Peyer's patch (tissue), 4 donors: ENCODE measurements around the gene NUBP1. TPM values are rescaled to one million over a fixed set of nuclear protein-coding genes. Genes with fewer than 3 reads are reported as not detected.

Experiments
- DNase-seq, 3 donors: peaks; one replicate each; pipeline ENCODE4 v3.0.0-alpha.2; 2017 to 2019
- H3K27ac ChIP-seq, 4 donors: fragments of 200-600 bp; sonication (generic); one replicate each; pipeline ENCODE4 v1.5.1; 2016 to 2019
- H3K27me3 ChIP-seq, 2 donors: fragments of 200-600 bp; sonication (generic); one replicate each; pipeline ENCODE4 v1.5.1; 2019
- H3K36me3 ChIP-seq, 3 donors: fragments of 200-600 bp; sonication (generic); one replicate each; pipeline ENCODE4 v1.5.1; 2016 to 2019
- H3K4me1 ChIP-seq, 4 donors: fragments of 200-600 bp; sonication (generic); one replicate each; pipeline ENCODE4 v1.5.1; 2016 to 2019
- H3K4me3 ChIP-seq, 4 donors: fragments of 200-600 bp; sonication (generic); 1 replicate in 3 of 4; 2 replicates in 1 of 4; pipeline ENCODE4 v1.5.1; 2016 to 2019; ENCODE audit warnings: mild to moderate bottlenecking in 1 of 4
- H3K9me3 ChIP-seq, 4 donors: fragments of 200-600 bp; sonication (generic); one replicate each; pipeline ENCODE4 v1.5.1; 2016 to 2019; ENCODE audit warnings: mild to moderate bottlenecking in 1 of 4
- CTCF ChIP-seq, 6 experiments: fragments of 450-650 bp in 4 of 6; fragments of 200-600 bp in 2 of 6; sonication (generic) in 1 of 6; IDR thresholded peaks; one replicate each; pipeline ENCODE4 v1.5.1; 2017 to 2019; ENCODE audit warnings: antibody characterized with exemption in 6 of 6, mild to moderate bottlenecking in 3 of 6, moderate library complexity in 1 of 6
- POLR2A ChIP-seq, 2 donors: fragments of 450-650 bp; IDR thresholded peaks; one replicate each; pipeline ENCODE4 v1.5.1; 2017; ENCODE audit warnings: antibody characterized with exemption in 2 of 2, mild to moderate bottlenecking in 2 of 2, moderate library complexity in 2 of 2
- small RNA-seq, 2 donors: library from RNA; depleted of rRNA; stranded (forward); fragments of <200 nt; gene quantifications; one replicate each; pipeline ENCODE3, GENCODE V24; 2016
- total RNA-seq, 4 donors: library from RNA; depleted of rRNA; stranded (reverse); fragments of >200 nt; gene quantifications; one replicate each; pipeline ENCODE4 v1.1.0, GENCODE V29; 2016

NUBP1 gene
- total RNA-seq, 4 donors from 2014 or later: 18.9 to 31.4 (median 23.9) TPM

GRCh38 chr16:10817963-10818941 lies 74.6 kb downstream of the NUBP1 start, which contains the start of gene TVP23A:
TSS of gene TVP23A (minus strand) at chr16:10818794. CDS start at chr16:10818493, 301 bp downstream.
- no peaks in the 10 kb centered on the region for H3K4me1 ChIP-seq
- peak within 1 kb of the TSS in 1 of 4 donors; percentile 3 for H3K27ac ChIP-seq
- DNase-seq: no peak
- no peaks in the 10 kb centered on the region for H3K27me3 ChIP-seq
- no peaks in the 10 kb centered on the region for H3K9me3 ChIP-seq
- H3K4me3 ChIP-seq: peak within 1 kb of the TSS; percentile 21 to 40 (median 33)
- TF ChIP-seq CTCF (IDR thresholded peaks at IDR 0.05) (no peak), POLR2A (IDR thresholded peaks at IDR 0.05) (no peak)
- H3K36me3 ChIP-seq: no peaks in the 10 kb centered on the region

Small RNA genes lying within 50 kb of the gene (small RNA-seq; reads per million reads assigned to genes)
- 0 reads per million in 2 donors for gene MTND4LP24
- gene MTND6P33: 0 reads per million in 2 donors

Other genes starting within 250 kb of the NUBP1 start
- 10 to 100 TPM; 20.8 to 31.4 (median 27.5) TPM for gene EMP2, start 163.2 kb upstream of the NUBP1 start, total RNA-seq
- 1 to 10 TPM in 1 of 4 donors, not detected in 3; 2.0 TPM for gene TEKT5, start 48.9 kb upstream of the NUBP1 start, total RNA-seq
- 1 to 10 TPM in 2 of 4 donors, not detected in 2; 1.1 to 3.3 TPM for gene TVP23A, start 75.0 kb downstream of the NUBP1 start, total RNA-seq
- gene CIITA, start 133.4 kb downstream of the NUBP1 start, total RNA-seq: 100 to 1,000 TPM in 1 of 4 donors, 10 to 100 TPM in 3; 27.7 to 107 (median 60.9) TPM
- gene DEXI, start 198.6 kb downstream of the NUBP1 start, total RNA-seq: 10 to 100 TPM; 39.8 to 69.3 (median 60.9) TPM
- 100 to 1,000 TPM in 1 of 4 donors, 10 to 100 TPM in 3; 37.8 to 139 (median 64.3) TPM for gene CLEC16A, start 200.7 kb downstream of the NUBP1 start, total RNA-seq